IMR-90 (cell line): ENCODE results near the gene CP. TPM values are rescaled to one million over a fixed set of nuclear protein-coding genes. Genes with fewer than 3 reads are reported as not detected.
A peak's percentile ranks its signal among the peaks of the same experiment; 100 is the strongest.

ENCODE experiments used
- ATAC-seq: fragments of 200-7000 bp; cut with Tn5 transposase; 2 replicates; pipeline ENCODE4 v1.9.1; 2020; ENCODE audit warnings: low read depth, mild to moderate bottlenecking, moderate library complexity
- BruUV-seq: library from RNA; stranded (reverse); fragments of 400-500 nt; replicated peaks from 2 replicates; lab custom pipeline; 2021; lab: Mats Ljungman, UMichigan
- CTCF ChIA-PET: fragments of 300-600 bp; formaldehyde crosslinking; extraction: SDS; loops from one replicate; lab custom pipeline; 2021; ENCODE audit warnings: antibody characterized with exemption; lab: Yijun Ruan, JAX
- POLR2A ChIA-PET: fragments of 300-600 bp; sonication (Branson Sonifier 250); formaldehyde crosslinking; loops from one replicate; lab custom pipeline; 2022; ENCODE audit warnings: antibody characterized with exemption; ENCODE audit not compliant: unreplicated experiment; lab: Charles Lee
- DNase-seq: peaks from one replicate; pipeline ENCODE4 v3.0.0; 2013
- H2AFZ ChIP-seq: replicated peaks from 2 replicates; pipeline ENCODE3; 2013; ENCODE audit warnings: low read length, mild to moderate bottlenecking; ENCODE audit not compliant: poor library complexity
- H2AK5ac ChIP-seq: 2 replicates; pipeline ENCODE4 v1.6.1; 2013; ENCODE audit warnings: low read depth, low read length, inconsistent platforms
- H2AK9ac ChIP-seq: replicated peaks from 2 replicates; pipeline ENCODE3; 2013; ENCODE audit warnings: mild to moderate bottlenecking, low read depth, low read length, moderate library complexity; ENCODE audit not compliant: poor library complexity
- H2BK120ac ChIP-seq: 2 replicates; pipeline ENCODE4 v1.6.1; 2013; ENCODE audit warnings: low read depth, low read length, inconsistent platforms
- H2BK15ac ChIP-seq: 3 replicates; pipeline ENCODE4 v1.6.1; 2013; ENCODE audit warnings: low read depth, low read length, inconsistent platforms
- H2BK20ac ChIP-seq: 2 replicates; pipeline ENCODE4 v1.6.1; 2013; ENCODE audit warnings: low read depth, mild to moderate bottlenecking, inconsistent platforms, low read length, moderate library complexity
- H2BK5ac ChIP-seq: 2 replicates; pipeline ENCODE4 v1.6.1; 2013; ENCODE audit warnings: mild to moderate bottlenecking, low read depth, low read length, inconsistent platforms; ENCODE audit not compliant: poor library complexity, severe bottlenecking
- H3K14ac ChIP-seq: replicated peaks from 2 replicates; pipeline ENCODE4 v1.6.1; 2013; ENCODE audit warnings: low read depth, low read length, inconsistent platforms
- H3K18ac ChIP-seq: 2 replicates; pipeline ENCODE4 v1.6.1; 2013; ENCODE audit warnings: low read depth, low read length, control low read depth
- H3K23ac ChIP-seq: 2 replicates; pipeline ENCODE4 v1.6.1; 2013; ENCODE audit warnings: low read depth, low read length, inconsistent platforms
- H3K27ac ChIP-seq: 2 replicates; pipeline ENCODE4 v1.5.1; 2013; ENCODE audit warnings: mild to moderate bottlenecking, control low read depth, low read length; ENCODE audit not compliant: insufficient read depth
- H3K27me3 ChIP-seq: 2 replicates; pipeline ENCODE4 v1.6.1; 2013; ENCODE audit warnings: low read length; ENCODE audit not compliant: control insufficient read depth, insufficient read depth
- H3K36me3 ChIP-seq: 2 replicates; pipeline ENCODE4 v1.6.1; 2013; ENCODE audit warnings: low read length, mixed read lengths; ENCODE audit not compliant: control insufficient read depth, insufficient read depth
- H3K4ac ChIP-seq: 2 replicates; pipeline ENCODE4 v1.6.1; 2013; ENCODE audit warnings: low read depth, low read length, inconsistent platforms
- H3K4me1 ChIP-seq: 2 replicates; pipeline ENCODE4 v1.6.1; 2013; ENCODE audit warnings: low read length, mixed read lengths; ENCODE audit not compliant: control insufficient read depth, insufficient read depth
- H3K4me2 ChIP-seq: 2 replicates; pipeline ENCODE4 v1.6.1; 2013; ENCODE audit warnings: low read depth, mild to moderate bottlenecking, control low read depth, low read length, moderate library complexity
- H3K4me3 ChIP-seq: 2 replicates; pipeline ENCODE4 v1.5.1; 2013; ENCODE audit warnings: low read depth, mild to moderate bottlenecking, control low read depth, low read length, moderate library complexity; ENCODE audit not compliant: insufficient read depth
- H3K56ac ChIP-seq: 2 replicates; pipeline ENCODE4 v1.6.1; 2013; ENCODE audit warnings: low read length, inconsistent platforms; ENCODE audit not compliant: insufficient read depth; ENCODE audit errors: extremely low read depth
- H3K79me1 ChIP-seq, 2 experiments: 2 replicates each; pipeline ENCODE4 v1.6.1; 2013; ENCODE audit warnings: low read length in 2 of 2, inconsistent platforms in 1 of 2, low read depth in 1 of 2
- H3K9ac ChIP-seq: 2 replicates; pipeline ENCODE4 v1.6.1; 2013; ENCODE audit warnings: low read depth, low read length, control low read depth
- H3K9me1 ChIP-seq: 2 replicates; pipeline ENCODE4 v1.6.1; 2013; ENCODE audit warnings: low read length, inconsistent platforms; ENCODE audit not compliant: insufficient read depth
- H3K9me3 ChIP-seq: 2 replicates; pipeline ENCODE4 v1.6.1; 2013; ENCODE audit warnings: low read length; ENCODE audit not compliant: control insufficient read depth, insufficient read depth
- H4K20me1 ChIP-seq: 2 replicates; pipeline ENCODE4 v1.6.1; 2013; ENCODE audit warnings: low read length, inconsistent platforms; ENCODE audit not compliant: insufficient read depth
- H4K5ac ChIP-seq: 2 replicates; pipeline ENCODE4 v1.6.1; 2013; ENCODE audit warnings: mild to moderate bottlenecking, low read depth, low read length, control low read depth
- H4K8ac ChIP-seq, 2 experiments: 2 replicates each; pipeline ENCODE4 v1.6.1; 2013; ENCODE audit warnings: low read depth in 2 of 2, low read length in 2 of 2, control low read depth in 1 of 2, inconsistent platforms in 1 of 2
- H4K91ac ChIP-seq: 2 replicates; pipeline ENCODE4 v1.6.1; 2013; ENCODE audit warnings: low read depth, low read length, inconsistent platforms; ENCODE audit not compliant: insufficient read depth
- MXI1 ChIP-seq: IDR thresholded peaks from 2 replicates; pipeline ENCODE4 v1.6.1; 2012; ENCODE audit warnings: low read depth, mild to moderate bottlenecking, low read length, moderate library complexity, borderline replicate concordance
- dilution Hi-C: fragments of 300-500 bp; cut with HindIII; formaldehyde crosslinking; loops from one replicate; pipeline ENCODE4 v1.14.3; 2018; ENCODE audit warnings: low sequenced_read_pairs; ENCODE audit not compliant: unreplicated experiment
- in situ Hi-C: fragments of 300-500 bp; cut with MboI; formaldehyde crosslinking; loops from 3 replicates; pipeline ENCODE4 v1.14.3; 2019; ENCODE audit warnings: low sequenced_read_pairs, inconsistent platforms, mixed read lengths
- intact Hi-C: fragments of 100-400 bp; cut with micrococcal nuclease; formaldehyde crosslinking; loops from 2 replicates; pipeline ENCODE4 v1.10.0; 2022
- polyA plus RNA-seq, 3 experiments: library from polyadenylated mRNA; depleted of rRNA; stranded (reverse); fragments of >200 nt; gene quantifications; 2 replicates each; pipeline ENCODE4 v1.2.3, GENCODE V29; 2012; ENCODE audit warnings: low replicate concordance in 1 of 3
- total RNA-seq: library from RNA; depleted of rRNA; stranded (reverse); fragments of >200 nt; gene quantifications from 2 replicates; pipeline ENCODE4 v1.2.3, GENCODE V29; 2012

Gene CP
- total and polyA plus RNA-seq, 2 of the 4 experiments (the other 2 are of a cell fraction), result not detected

- Histone ChIP-seq H2AK9ac (no peak overlapping the region), H4K8ac (no peak overlapping the region), H3K4me1 (no peaks in the 10 kb centered on the region), H3K18ac (no peak overlapping the region), H3K79me1 (no peaks in the 10 kb centered on the region), H3K4ac (no peak overlapping the region), H2AFZ (no peak overlapping the region), H4K20me1 (no peaks in the 10 kb centered on the region), H3K14ac (no peak overlapping the region), H3K27ac (no peak overlapping the region), H2BK15ac (no peak overlapping the region), H2AK5ac (no peak overlapping the region), H3K23ac (no peak overlapping the region), H4K91ac (no peak overlapping the region), H2BK5ac (peak overlapping the region; percentile 41), H3K9ac (no peak overlapping the region), H3K4me3 (no peak overlapping the region), H3K36me3 (no peaks in the 10 kb centered on the region), H3K9me3 (no peaks in the 10 kb centered on the region), H4K5ac (no peak overlapping the region), H3K4me2 (no peak overlapping the region), H2BK120ac (no peak overlapping the region), H3K9me1 (no peaks in the 10 kb centered on the region), H3K27me3 (no peaks in the 10 kb centered on the region), H3K56ac (no peak overlapping the region), H2BK20ac (no peak overlapping the region)
- ChIA-PET CTCF (interaction anchor here (0.7 kb wide), 1 partner anchor 20 kb away, joined by 4 read pairs; no protein-coding TSS in a partner anchor), POLR2A (no interaction called here)
- BruUV-seq, result no TSS peak
- dilution Hi-C loops, result no loop called here
- in situ Hi-C loops, result no loop called here
- DNase-seq, result peak; percentile 43
- intact Hi-C loops, result no loop called here
- no peak for ATAC-seq
- no peak for TF ChIP-seq MXI1
Measured at GRCh38 chr3:149266736-149267135, 45.1 kb upstream of the CP start.
